ENCODE data around the gene ATP5PO. TPM values are rescaled to one million over a fixed set of nuclear protein-coding genes. Genes with fewer than 3 reads are reported as not detected.

ATP5PO gene
- total RNA-seq, 1 donor from 2014 or later: 193 TPM

Other genes with a start within 250 kb of the ATP5PO start
- 76.7 and 78.8 TPM in 2 replicates for gene MRPS6, start 157.8 kb upstream of the ATP5PO start, total RNA-seq
- gene SLC5A3, start 157.8 kb upstream of the ATP5PO start, total RNA-seq: 22.7 and 23.3 TPM in 2 replicates